Cardiac septum (tissue), 1 donor: ENCODE data around the gene NOS3. TPM values are rescaled to one million over a fixed set of nuclear protein-coding genes. Genes with fewer than 3 reads are reported as not detected.
"Not testable (repeated sequence)": the region's sequence is repeated elsewhere in the genome, so short reads cannot be mapped to it uniquely, and the experiment has no call there.

Experiments used
- DNase-seq: peaks from one replicate; pipeline ENCODE4 v3.0.0-alpha.2; 2020; ENCODE audit warnings: low spot score
- intact Hi-C: fragments of 100-400 bp; cut with DNase I; formaldehyde crosslinking; loops from one replicate; pipeline ENCODE4 v1.14.0; 2022
- total RNA-seq: library from RNA; stranded (reverse); fragmentation: NEBNext Ultra II Directional; extraction: Animal tissue kit (Norgen Biotek cat#: 25700); gene quantifications from one replicate; pipeline ENCODE4 v1.2.1, GENCODE V29; 2021
- donor health status: DM: no; HTN: no; CAD: no.

Gene NOS3
- total RNA-seq, 1 donor from 2014 or later, result 26.5 TPM

- intact Hi-C loops, result no loop called here
- DNase-seq, result no peak
Observed at GRCh38 chr7:151009327-151010036, 18.7 kb downstream of the NOS3 start.

GRCh38 chr7:151010037-151010306, 19.2 kb downstream of the NOS3 start:
- intact Hi-C loops, result no loop called here
- DNase-seq, result no peak

- intact Hi-C loops, result no loop called here
Observed at GRCh38 chr7:151010307-151011096, 19.7 kb downstream of the NOS3 start.

GRCh38 chr7:151011097-151011409, 20.2 kb downstream of the NOS3 start:
- intact Hi-C loops, result no loop called here

More at GRCh38 chr7:151010307-151011096, 19.7 kb downstream of the NOS3 start:
- no peak for DNase-seq

GRCh38 chr7:151011616-151012015, 20.8 kb downstream of the NOS3 start:
- DNase-seq, intact Hi-C loops: not testable (repeated sequence)

More at GRCh38 chr7:151011097-151011409, 20.2 kb downstream of the NOS3 start:
- DNase-seq, result no peak

GRCh38 chr7:151012031-151012692, 21.3 kb downstream of the NOS3 start:
- intact Hi-C loops, result no loop called here
- no peak for DNase-seq

- intact Hi-C loops, result no loop called here
- DNase-seq, result no peak
Observed at GRCh38 chr7:151012911-151013347, 22.1 kb downstream of the NOS3 start.

- DNase-seq, result no peak
- intact Hi-C loops, result no loop called here
Observed at GRCh38 chr7:151013356-151013732, 22.5 kb downstream of the NOS3 start.

- intact Hi-C loops, result no loop called here
- no peak for DNase-seq
Observed at GRCh38 chr7:151013733-151014497, 23.1 kb downstream of the NOS3 start.

- no peak for DNase-seq
- intact Hi-C loops, result no loop called here
Observed at GRCh38 chr7:151014950-151015349, 24.1 kb downstream of the NOS3 start.

- intact Hi-C loops, result no loop called here
- no peak for DNase-seq
Observed at GRCh38 chr7:151015967-151016366, 25.1 kb downstream of the NOS3 start.

GRCh38 chr7:151016505-151016904, 25.7 kb downstream of the NOS3 start:
- intact Hi-C loops, result no loop called here
- no peak for DNase-seq

- intact Hi-C loops, result no loop called here
- DNase-seq, result no peak
Observed at GRCh38 chr7:151016942-151017341, 26.1 kb downstream of the NOS3 start.

- intact Hi-C loops, result no loop called here
- no peak for DNase-seq
Observed at GRCh38 chr7:151017370-151017952, 26.6 kb downstream of the NOS3 start.

- intact Hi-C loops, result loop anchor here (2.0 kb wide), 1 partner anchor 119 kb away; no protein-coding TSS in a partner anchor
- DNase-seq, result peak; percentile 87
Observed at GRCh38 chr7:151017953-151018420, 27.2 kb downstream of the NOS3 start.

- intact Hi-C loops, result loop anchor here (2.0 kb wide), 1 partner anchor 120 kb away; no protein-coding TSS in a partner anchor
- DNase-seq, result no peak
Observed at GRCh38 chr7:151018421-151019129, 27.8 kb downstream of the NOS3 start.

GRCh38 chr7:151019130-151019447, 28.3 kb downstream of the NOS3 start:
- intact Hi-C loops, result loop anchor here (2.0 kb wide), 1 partner anchor 120 kb away; no protein-coding TSS in a partner anchor

GRCh38 chr7:151020231-151020630, 29.4 kb downstream of the NOS3 start:
- DNase-seq, result no peak
- intact Hi-C loops, result no loop called here

More at GRCh38 chr7:151019130-151019447, 28.3 kb downstream of the NOS3 start:
- no peak for DNase-seq

GRCh38 chr7:151023232-151023631, 32.4 kb downstream of the NOS3 start:
- no peak for DNase-seq
- intact Hi-C loops, result no loop called here
